Neural progenitor cell (in vitro differentiated cells): Measurements from ENCODE around the gene INVS.

ENCODE experiments used
- EZH2 ChIP-seq: fragments of 200-600 bp; sonication (generic); IDR thresholded peaks from 2 replicates; pipeline ENCODE4 v1.6.1; 2017; ENCODE audit warnings: antibody characterized with exemption, mild to moderate bottlenecking, moderate library complexity
- EZH2phosphoT487 ChIP-seq: fragments of 200-600 bp; sonication (generic); IDR thresholded peaks from 2 replicates; pipeline ENCODE4 v1.6.1; 2017; ENCODE audit warnings: antibody characterized with exemption
- TF ChIP-seq, protein P1 (sequence below): fragments of 200-600 bp; sonication (generic); IDR thresholded peaks from 2 replicates; pipeline ENCODE4 v1.5.1; 2017; ENCODE audit warnings: antibody characterized with exemption, mild to moderate bottlenecking

DNA sequence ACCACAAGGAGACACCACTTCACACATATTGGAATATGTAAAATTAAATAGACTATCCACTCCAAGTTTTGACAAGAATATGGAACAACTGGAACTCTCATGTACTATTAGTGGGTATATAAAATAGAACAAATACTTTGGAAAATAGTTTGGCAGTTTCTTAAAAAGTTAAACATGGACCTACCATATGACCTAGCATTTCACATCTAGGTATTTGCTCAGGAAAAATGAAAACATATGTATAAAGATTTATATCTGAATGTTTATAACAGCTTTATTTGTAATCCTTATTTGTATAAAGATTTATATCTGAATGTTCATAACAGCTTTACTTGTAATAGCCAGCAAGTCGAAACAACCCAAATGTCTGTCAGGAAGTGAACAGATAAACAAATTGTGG, 49.5 kb upstream of the INVS start:
- TF ChIP-seq, protein P1, sequence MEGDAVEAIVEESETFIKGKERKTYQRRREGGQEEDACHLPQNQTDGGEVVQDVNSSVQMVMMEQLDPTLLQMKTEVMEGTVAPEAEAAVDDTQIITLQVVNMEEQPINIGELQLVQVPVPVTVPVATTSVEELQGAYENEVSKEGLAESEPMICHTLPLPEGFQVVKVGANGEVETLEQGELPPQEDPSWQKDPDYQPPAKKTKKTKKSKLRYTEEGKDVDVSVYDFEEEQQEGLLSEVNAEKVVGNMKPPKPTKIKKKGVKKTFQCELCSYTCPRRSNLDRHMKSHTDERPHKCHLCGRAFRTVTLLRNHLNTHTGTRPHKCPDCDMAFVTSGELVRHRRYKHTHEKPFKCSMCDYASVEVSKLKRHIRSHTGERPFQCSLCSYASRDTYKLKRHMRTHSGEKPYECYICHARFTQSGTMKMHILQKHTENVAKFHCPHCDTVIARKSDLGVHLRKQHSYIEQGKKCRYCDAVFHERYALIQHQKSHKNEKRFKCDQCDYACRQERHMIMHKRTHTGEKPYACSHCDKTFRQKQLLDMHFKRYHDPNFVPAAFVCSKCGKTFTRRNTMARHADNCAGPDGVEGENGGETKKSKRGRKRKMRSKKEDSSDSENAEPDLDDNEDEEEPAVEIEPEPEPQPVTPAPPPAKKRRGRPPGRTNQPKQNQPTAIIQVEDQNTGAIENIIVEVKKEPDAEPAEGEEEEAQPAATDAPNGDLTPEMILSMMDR: no peak
- no peak for TF ChIP-seq EZH2
- no peak for TF ChIP-seq EZH2phosphoT487
